OCI-M2 (cell line): ENCODE results near the gene MCOLN1.
"Not testable (repeated sequence)": the region's sequence is repeated elsewhere in the genome, so short reads cannot be mapped to it uniquely, and the experiment has no call there.

Experiments used
- DNase-seq: peaks from one replicate; lab custom pipeline; 2025; ENCODE audit not compliant: unreplicated experiment; lab: John Stamatoyannopoulos, UW

MCOLN1 gene

GRCh38 chr19:7524992-7525739 lies 2.7 kb downstream of the MCOLN1 start:
- DNase-seq: no peak

- no peak for DNase-seq
These were observed 3.9 kb downstream of the MCOLN1 start for GRCh38 chr19:7526059-7526929.

- DNase-seq: no peak
These were observed 5.2 kb downstream of the MCOLN1 start for GRCh38 chr19:7527516-7528191.

- DNase-seq: no peak
These were observed 5.7 kb downstream of the MCOLN1 start for GRCh38 chr19:7528192-7528519.

GRCh38 chr19:7528522-7529245 lies 6.3 kb downstream of the MCOLN1 start:
- no peak for DNase-seq

- no peak for DNase-seq
These were observed 6.8 kb downstream of the MCOLN1 start for GRCh38 chr19:7529246-7529600.

GRCh38 chr19:7529610-7530490 lies 7.4 kb downstream of the MCOLN1 start:
- DNase-seq: no peak

- DNase-seq: no peak
These were observed 11.0 kb downstream of the MCOLN1 start for GRCh38 chr19:7533281-7533885.

GRCh38 chr19:7533925-7534480 lies 11.6 kb downstream of the MCOLN1 start:
- no peak for DNase-seq

- DNase-seq: no peak
These were observed 12.2 kb downstream of the MCOLN1 start for GRCh38 chr19:7534531-7535046.

- peak; percentile 31 for DNase-seq
These were observed 12.9 kb downstream of the MCOLN1 start, which contains the start of gene PNPLA6 for GRCh38 chr19:7535047-7535997. TSS of gene PNPLA6 (plus strand) at chr19:7535717. CDS start at chr19:7535789, 72 bp downstream.

GRCh38 chr19:7535998-7536695 lies 13.7 kb downstream of the MCOLN1 start:
- no peak for DNase-seq

- not testable (repeated sequence) for DNase-seq
These were observed 16.6 kb downstream of the MCOLN1 start for GRCh38 chr19:7538990-7539389.

GRCh38 chr19:7539827-7540425 lies 17.5 kb downstream of the MCOLN1 start:
- DNase-seq: no peak

- DNase-seq: no peak
These were observed 18.5 kb downstream of the MCOLN1 start for GRCh38 chr19:7540761-7541474.

GRCh38 chr19:7541475-7541824 lies 19.0 kb downstream of the MCOLN1 start:
- no peak for DNase-seq
